Measurements from ENCODE around the gene PIP5K1B.

DNA sequence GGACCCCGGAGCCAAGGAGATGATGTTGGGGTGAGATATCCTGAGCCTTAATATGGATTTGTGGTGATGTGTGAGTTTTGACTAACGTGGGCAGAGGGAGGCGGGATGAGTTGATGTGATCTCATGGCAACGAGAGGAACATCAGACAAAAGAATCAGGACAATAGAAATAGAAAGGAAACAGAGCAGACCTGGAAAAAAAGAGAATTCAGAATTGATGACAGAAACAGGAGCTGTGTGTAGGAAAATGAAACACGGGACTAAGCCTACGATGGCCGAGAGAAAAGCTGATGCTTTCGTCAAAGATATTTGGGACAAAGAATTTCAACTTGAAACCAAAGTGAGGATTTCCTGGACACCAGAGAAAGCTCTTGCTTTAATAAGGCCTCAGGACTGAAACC is 298.0 kb downstream of the PIP5K1B start:
- TF ChIP-seq, protein P1, sequence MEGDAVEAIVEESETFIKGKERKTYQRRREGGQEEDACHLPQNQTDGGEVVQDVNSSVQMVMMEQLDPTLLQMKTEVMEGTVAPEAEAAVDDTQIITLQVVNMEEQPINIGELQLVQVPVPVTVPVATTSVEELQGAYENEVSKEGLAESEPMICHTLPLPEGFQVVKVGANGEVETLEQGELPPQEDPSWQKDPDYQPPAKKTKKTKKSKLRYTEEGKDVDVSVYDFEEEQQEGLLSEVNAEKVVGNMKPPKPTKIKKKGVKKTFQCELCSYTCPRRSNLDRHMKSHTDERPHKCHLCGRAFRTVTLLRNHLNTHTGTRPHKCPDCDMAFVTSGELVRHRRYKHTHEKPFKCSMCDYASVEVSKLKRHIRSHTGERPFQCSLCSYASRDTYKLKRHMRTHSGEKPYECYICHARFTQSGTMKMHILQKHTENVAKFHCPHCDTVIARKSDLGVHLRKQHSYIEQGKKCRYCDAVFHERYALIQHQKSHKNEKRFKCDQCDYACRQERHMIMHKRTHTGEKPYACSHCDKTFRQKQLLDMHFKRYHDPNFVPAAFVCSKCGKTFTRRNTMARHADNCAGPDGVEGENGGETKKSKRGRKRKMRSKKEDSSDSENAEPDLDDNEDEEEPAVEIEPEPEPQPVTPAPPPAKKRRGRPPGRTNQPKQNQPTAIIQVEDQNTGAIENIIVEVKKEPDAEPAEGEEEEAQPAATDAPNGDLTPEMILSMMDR (IDR thresholded peaks at IDR 0.05; ENCODE audit: low read length): no peak
- TF ChIP-seq EZH2 (optimal IDR thresholded peaks at IDR 0.05; ENCODE audit: low read depth, low read length): no peak

All from MM.1S (cell line).